SU-DHL-6 (cell line): ENCODE measurements around the gene GIGYF1.

ENCODE experiments used
- CTCF ChIP-seq: fragments of 200-600 bp; sonication (generic); IDR thresholded peaks from one replicate; pipeline ENCODE4 v1.5.1; 2017; ENCODE audit warnings: antibody characterized with exemption, mild to moderate bottlenecking, low read length, moderate library complexity; ENCODE audit not compliant: insufficient read depth, poor library complexity, severe bottlenecking
- EZH2phosphoT487 ChIP-seq: fragments of 200-600 bp; sonication (generic), shearing (Covaris generic); conservative IDR thresholded peaks from 2 replicates; pipeline ENCODE4 v1.6.1; 2018; ENCODE audit warnings: mild to moderate bottlenecking, antibody characterized with exemption, low read length, moderate library complexity, mixed read lengths

- TF ChIP-seq CTCF (no peak), EZH2phosphoT487 (no peak)
Measured at GRCh38 chr7:100682991-100683658, 10.9 kb downstream of the GIGYF1 start.
